HCT116 (cell line): ENCODE data around the gene MYPN. TPM values are rescaled to one million over a fixed set of nuclear protein-coding genes. Genes with fewer than 3 reads are reported as not detected.

Experiments
- ATAC-seq: fragments of 200-7000 bp; cut with Tn5 transposase; 2 replicates; pipeline ENCODE4 v1.9.1; 2020; ENCODE audit warnings: mild to moderate bottlenecking, moderate library complexity
- BruUV-seq: library from RNA; stranded (reverse); fragments of 400-500 nt; replicated peaks from 2 replicates; lab custom pipeline; 2021; lab: Mats Ljungman, UMichigan
- CTCF ChIA-PET: fragments of 300-600 bp; sonication (Branson Sonifier 250); formaldehyde crosslinking; loops from one replicate; lab custom pipeline; 2021; ENCODE audit warnings: antibody characterized with exemption; lab: Charles Lee
- POLR2A ChIA-PET: fragments of 300-600, 350-600 bp; sonication (Branson Sonifier 250); formaldehyde crosslinking; loops from one replicate; lab custom pipeline; 2021; ENCODE audit warnings: antibody characterized with exemption; lab: Charles Lee
- RAD21 ChIA-PET, 2 experiments: fragments of 300-600 bp; sonication (Branson Sonifier 250); formaldehyde crosslinking; loops; one replicate each; lab custom pipeline; 2023; ENCODE audit warnings: low total read pairs in 2 of 2; ENCODE audit not compliant: uncharacterized antibody in 2 of 2, unreplicated experiment in 2 of 2, low non-redundant PET in 1 of 2; lab: Charles Lee
- DNase-seq: peaks from one replicate; pipeline ENCODE4 v3.0.0-alpha.2; 2010; ENCODE audit warnings: low read depth, low spot score
- H2AFZ ChIP-seq: fragments of 200-600 bp; shearing (Covaris generic), sonication (generic); 2 replicates; pipeline ENCODE4 v1.6.1; 2017; ENCODE audit warnings: low read depth, mixed run types, mixed read lengths, antibody characterized with exemption, low read length; ENCODE audit not compliant: poor library complexity, severe bottlenecking
- H3K27ac ChIP-seq: 2 replicates; pipeline ENCODE4 v1.5.1; 2012; ENCODE audit warnings: low read depth, low read length
- H3K27me3 ChIP-seq: fragments of 200-600 bp; sonication (generic); 2 replicates; pipeline ENCODE4 v1.6.1; 2016; ENCODE audit warnings: mixed run types, low read length, mixed read lengths; ENCODE audit not compliant: insufficient read depth
- H3K36me3 ChIP-seq, 2 experiments: fragments of 200-500 bp in 1 of 2; fragments of 200-600 bp in 1 of 2; sonication (Bioruptor generic) in 1 of 2; sonication (generic) in 1 of 2; 2 replicates each; pipeline versions ENCODE4 v1.5.1 to v1.6.1; 2014 to 2016; ENCODE audit warnings: low read length in 2 of 2, inconsistent platforms in 1 of 2, mixed read lengths in 1 of 2, mixed run types in 1 of 2; ENCODE audit not compliant: insufficient read depth in 2 of 2, control insufficient read depth in 1 of 2
- H3K4me1 ChIP-seq, 2 experiments: fragments of 200-600 bp in 1 of 2; sonication (generic) in 1 of 2; 2 replicates each; pipeline versions ENCODE4 v1.5.1 to v1.6.1; 2012 to 2017; ENCODE audit warnings: low read length in 2 of 2, inconsistent platforms in 1 of 2, mild to moderate bottlenecking in 1 of 2, mixed read lengths in 1 of 2, mixed run types in 1 of 2, moderate library complexity in 1 of 2; ENCODE audit not compliant: insufficient read depth in 2 of 2, control insufficient read depth in 1 of 2
- H3K4me2 ChIP-seq: fragments of 200-600 bp; sonication (generic); 2 replicates; pipeline ENCODE4 v1.6.1; 2017; ENCODE audit warnings: mixed run types, low read length, mixed read lengths
- H3K4me3 ChIP-seq, 2 experiments: fragments of 200-600 bp in 1 of 2; sonication (generic) in 1 of 2; replicated peaks in 1 of 2; 2 replicates each; pipeline ENCODE4 v1.5.1; 2011 to 2016; ENCODE audit warnings: low read length in 2 of 2, control low read depth in 1 of 2, low read depth in 1 of 2, mild to moderate bottlenecking in 1 of 2, mixed read lengths in 1 of 2, mixed run types in 1 of 2
- H3K79me2 ChIP-seq: fragments of 200-600 bp; sonication (generic); 2 replicates; pipeline ENCODE4 v1.6.1; 2017; ENCODE audit warnings: mild to moderate bottlenecking, mixed run types, low read length, moderate library complexity, mixed read lengths; ENCODE audit not compliant: insufficient read depth
- H3K9ac ChIP-seq: fragments of 200-600 bp; sonication (generic); 2 replicates; pipeline ENCODE4 v1.6.1; 2016; ENCODE audit warnings: low read length, mixed read lengths
- H3K9me2 ChIP-seq: fragments of 200-600 bp; sonication (generic), shearing (Covaris generic); 2 replicates; pipeline ENCODE4 v1.6.1; 2017; ENCODE audit warnings: mixed run types, mild to moderate bottlenecking, moderate library complexity; ENCODE audit not compliant: insufficient read depth
- H3K9me3 ChIP-seq, 2 experiments: fragments of 200-500 bp in 1 of 2; fragments of 200-600 bp in 1 of 2; sonication (Bioruptor generic) in 1 of 2; sonication (generic) in 1 of 2; 2 replicates each; pipeline ENCODE4 v1.6.1; 2014 to 2017; ENCODE audit warnings: low read length in 2 of 2, mixed read lengths in 2 of 2, inconsistent platforms in 1 of 2, low read depth in 1 of 2, mild to moderate bottlenecking in 1 of 2, mixed run types in 1 of 2, moderate library complexity in 1 of 2; ENCODE audit not compliant: control insufficient read depth in 1 of 2, insufficient read depth in 1 of 2
- H4K20me1 ChIP-seq: fragments of 200-600 bp; sonication (generic), shearing (Covaris generic); 2 replicates; pipeline ENCODE4 v1.6.1; 2017; ENCODE audit warnings: mixed run types, mild to moderate bottlenecking, moderate library complexity; ENCODE audit not compliant: insufficient read depth
- EGR1 ChIP-seq: IDR thresholded peaks from 2 replicates; pipeline ENCODE4 v1.6.1; 2012; ENCODE audit warnings: low read depth
- ELF1 ChIP-seq: IDR thresholded peaks from 2 replicates; pipeline ENCODE4 v1.6.1; 2012; ENCODE audit warnings: low read depth, borderline replicate concordance
- EZH2 ChIP-seq: fragments of 200-600 bp; sonication (generic); IDR thresholded peaks from 2 replicates; pipeline ENCODE4 v1.6.1; 2017; ENCODE audit warnings: antibody characterized with exemption, mixed run types
- FOSL1 ChIP-seq: IDR thresholded peaks from 2 replicates; pipeline ENCODE4 v1.6.1; 2012; ENCODE audit warnings: low read depth
- POLR2A ChIP-seq: IDR thresholded peaks from 2 replicates; pipeline ENCODE4 v1.7.0; 2011; ENCODE audit warnings: borderline replicate concordance; ENCODE audit not compliant: insufficient read depth, insufficient read length; ENCODE audit errors: extremely low read depth
- POLR2AphosphoS5 ChIP-seq: IDR thresholded peaks from 2 replicates; pipeline ENCODE4 v1.6.1; 2011; ENCODE audit warnings: mild to moderate bottlenecking, low read depth, low read length, moderate library complexity
- REST ChIP-seq: IDR thresholded peaks from 2 replicates; pipeline ENCODE4 v1.6.1; 2012; ENCODE audit warnings: low read depth
- SP1 ChIP-seq: IDR thresholded peaks from 2 replicates; pipeline ENCODE4 v1.6.1; 2012; ENCODE audit warnings: low read depth
- SRF ChIP-seq: IDR thresholded peaks from 2 replicates; pipeline ENCODE4 v1.6.1; 2012; ENCODE audit warnings: low read depth
- TCF7L2 ChIP-seq: IDR thresholded peaks from 2 replicates; pipeline ENCODE4 v1.7.0; 2011; ENCODE audit warnings: borderline replicate concordance, inconsistent platforms; ENCODE audit not compliant: insufficient read depth, insufficient read length; ENCODE audit errors: extremely low read depth
- YY1 ChIP-seq: IDR thresholded peaks from 2 replicates; pipeline ENCODE4 v1.6.1; 2011; ENCODE audit warnings: low read length, low read depth, moderate library complexity, mild to moderate bottlenecking; ENCODE audit not compliant: insufficient replicate concordance; ENCODE audit errors: extremely low read depth
- ZNF274 ChIP-seq: fragments of 200-500 bp; sonication (Bioruptor generic); IDR thresholded peaks from 2 replicates; pipeline ENCODE4 v1.6.1; 2014; ENCODE audit warnings: mild to moderate bottlenecking, low read depth, low read length, inconsistent platforms
- intact Hi-C: fragments of 100-400 bp; cut with micrococcal nuclease; formaldehyde crosslinking; loops from 2 replicates; pipeline ENCODE4 v1.10.0; 2022
- total RNA-seq: library from RNA; stranded (reverse); gene quantifications from one replicate; pipeline ENCODE4 v1.2.1, GENCODE V29; 2021; ENCODE audit not compliant: unreplicated experiment
- TF ChIP-seq, protein P1 (sequence below): IDR thresholded peaks from 2 replicates; pipeline ENCODE4 v1.6.1; 2011; ENCODE audit warnings: mild to moderate bottlenecking, low read length, moderate library complexity; ENCODE audit not compliant: insufficient replicate concordance; ENCODE audit errors: extremely low read depth
- TF ChIP-seq, protein P2 (sequence below): IDR thresholded peaks from 2 replicates; pipeline ENCODE4 v1.6.1; 2012

Gene MYPN
- total RNA-seq, 1 experiment from 2014 or later = 0.34 TPM

GRCh38 chr10:68106656-68107055 lies 2.6 kb upstream of the MYPN start (continued):
- TF ChIP-seq, protein P1, sequence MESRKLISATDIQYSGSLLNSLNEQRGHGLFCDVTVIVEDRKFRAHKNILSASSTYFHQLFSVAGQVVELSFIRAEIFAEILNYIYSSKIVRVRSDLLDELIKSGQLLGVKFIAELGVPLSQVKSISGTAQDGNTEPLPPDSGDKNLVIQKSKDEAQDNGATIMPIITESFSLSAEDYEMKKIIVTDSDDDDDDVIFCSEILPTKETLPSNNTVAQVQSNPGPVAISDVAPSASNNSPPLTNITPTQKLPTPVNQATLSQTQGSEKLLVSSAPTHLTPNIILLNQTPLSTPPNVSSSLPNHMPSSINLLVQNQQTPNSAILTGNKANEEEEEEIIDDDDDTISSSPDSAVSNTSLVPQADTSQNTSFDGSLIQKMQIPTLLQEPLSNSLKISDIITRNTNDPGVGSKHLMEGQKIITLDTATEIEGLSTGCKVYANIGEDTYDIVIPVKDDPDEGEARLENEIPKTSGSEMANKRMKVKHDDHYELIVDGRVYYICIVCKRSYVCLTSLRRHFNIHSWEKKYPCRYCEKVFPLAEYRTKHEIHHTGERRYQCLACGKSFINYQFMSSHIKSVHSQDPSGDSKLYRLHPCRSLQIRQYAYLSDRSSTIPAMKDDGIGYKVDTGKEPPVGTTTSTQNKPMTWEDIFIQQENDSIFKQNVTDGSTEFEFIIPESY = no peak
- TF ChIP-seq FOSL1 (no peak), SP1 (no peak)

GRCh38 chr10:68107651-68108050 lies 1.6 kb upstream of the MYPN start:
- Histone ChIP-seq H3K36me3 (no peaks in the 10 kb centered on the region), H3K9me3 (no peaks in the 10 kb centered on the region), H3K9ac (no peak overlapping the region), H3K4me3 (no peak overlapping the region), H3K27ac (no peak overlapping the region), H3K79me2 (no peaks in the 10 kb centered on the region), H3K4me2 (no peak overlapping the region), H3K9me2 (no peaks in the 10 kb centered on the region), H3K4me1 (peaks cover 10 to 47% of the 10 kb centered on the region in 2 experiments), H3K27me3 (no peaks in the 10 kb centered on the region), H2AFZ (no peak overlapping the region), H4K20me1 (no peaks in the 10 kb centered on the region)
- ChIA-PET CTCF (no interaction called here), POLR2A (interaction anchor here (0.9 kb wide), 1 partner anchor 11 kb away, joined by 3 read pairs; no protein-coding TSS in a partner anchor), RAD21 (no interaction called here)
- TF ChIP-seq, protein P2, sequence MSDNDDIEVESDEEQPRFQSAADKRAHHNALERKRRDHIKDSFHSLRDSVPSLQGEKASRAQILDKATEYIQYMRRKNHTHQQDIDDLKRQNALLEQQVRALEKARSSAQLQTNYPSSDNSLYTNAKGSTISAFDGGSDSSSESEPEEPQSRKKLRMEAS = no peak
- no peak for TF ChIP-seq ELF1
- no peak for TF ChIP-seq POLR2A
- no peak for TF ChIP-seq REST
- no peak for TF ChIP-seq FOSL1
- no peak for TF ChIP-seq POLR2AphosphoS5
- TF ChIP-seq ZNF274 = no peak
- no peak for TF ChIP-seq EGR1
- TF ChIP-seq, protein P1 = no peak
- no peak for TF ChIP-seq SP1
- TF ChIP-seq SRF = no peak
- TF ChIP-seq TCF7L2 = no peak
- TF ChIP-seq YY1 = no peak
- no peak for TF ChIP-seq EZH2
- ATAC-seq (no peak), DNase-seq (no peak)
- intact Hi-C loops = no loop called here
- BruUV-seq = no TSS peak
